Measurements from ENCODE around the gene LRFN2. TPM values are rescaled to one million over a fixed set of nuclear protein-coding genes. Genes with fewer than 3 reads are reported as not detected.

Gene LRFN2
- total RNA-seq, 2 donors from 2014 or later = not detected

DNA sequence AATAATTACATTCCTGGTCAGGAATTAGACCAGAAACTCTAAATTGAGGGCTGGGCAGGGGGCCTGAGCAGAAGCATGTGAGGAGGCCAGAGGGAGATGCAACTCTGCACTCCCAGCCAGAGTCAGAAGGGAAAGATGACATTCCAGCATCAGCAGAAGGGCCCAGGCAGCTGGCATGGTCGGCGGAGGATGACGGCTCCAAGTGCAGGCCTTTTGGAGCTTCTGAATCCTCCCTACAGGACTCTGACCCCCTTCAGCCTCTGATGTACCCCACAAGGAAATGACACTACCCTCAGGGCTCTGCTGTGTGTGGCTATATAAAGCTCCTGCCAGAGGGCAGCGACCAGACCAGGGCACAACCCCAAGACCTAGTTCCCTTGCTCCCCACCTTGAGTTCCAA, 1.9 kb downstream of the LRFN2 start:
- DNase-seq (ENCODE audit: low spot score) = no peak
- Histone ChIP-seq H3K27ac (no peak overlapping the region), H3K4me3 (no peak overlapping the region)

DNA sequence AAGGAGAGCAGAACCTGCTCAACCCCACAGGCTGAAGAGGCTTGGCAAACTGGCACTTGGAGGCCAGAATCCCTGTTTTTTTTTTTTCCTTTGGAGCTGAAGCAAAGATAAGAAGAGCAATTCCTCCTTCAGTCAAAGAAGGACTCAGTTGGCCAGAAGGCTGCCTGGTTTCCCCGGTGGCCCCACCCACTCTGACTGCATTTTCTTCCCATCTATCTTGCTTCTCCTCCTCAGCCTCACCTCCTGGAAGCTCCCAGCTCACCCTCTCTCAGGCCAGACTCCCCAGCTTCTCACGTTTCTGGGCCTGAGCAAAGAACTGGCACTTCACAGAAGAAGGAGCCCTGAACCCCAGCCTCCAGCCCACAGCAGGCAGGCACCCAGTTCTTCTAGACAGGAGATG, 2.4 kb downstream of the LRFN2 start:
- H3K27me3 ChIP-seq (replicated peaks; ENCODE audit: insufficient read depth) = no peaks in the 10 kb centered on the region
- H3K4me3 ChIP-seq = no peak overlapping the region
- H3K36me3 ChIP-seq = no peaks in the 10 kb centered on the region
- H3K4me1 ChIP-seq (ENCODE audit: control insufficient read depth in 1 of 2, low read depth in 2 of 2) = peaks cover 6 to 22% of the 10 kb centered on the region in 2 donors
- TF ChIP-seq, protein P1, sequence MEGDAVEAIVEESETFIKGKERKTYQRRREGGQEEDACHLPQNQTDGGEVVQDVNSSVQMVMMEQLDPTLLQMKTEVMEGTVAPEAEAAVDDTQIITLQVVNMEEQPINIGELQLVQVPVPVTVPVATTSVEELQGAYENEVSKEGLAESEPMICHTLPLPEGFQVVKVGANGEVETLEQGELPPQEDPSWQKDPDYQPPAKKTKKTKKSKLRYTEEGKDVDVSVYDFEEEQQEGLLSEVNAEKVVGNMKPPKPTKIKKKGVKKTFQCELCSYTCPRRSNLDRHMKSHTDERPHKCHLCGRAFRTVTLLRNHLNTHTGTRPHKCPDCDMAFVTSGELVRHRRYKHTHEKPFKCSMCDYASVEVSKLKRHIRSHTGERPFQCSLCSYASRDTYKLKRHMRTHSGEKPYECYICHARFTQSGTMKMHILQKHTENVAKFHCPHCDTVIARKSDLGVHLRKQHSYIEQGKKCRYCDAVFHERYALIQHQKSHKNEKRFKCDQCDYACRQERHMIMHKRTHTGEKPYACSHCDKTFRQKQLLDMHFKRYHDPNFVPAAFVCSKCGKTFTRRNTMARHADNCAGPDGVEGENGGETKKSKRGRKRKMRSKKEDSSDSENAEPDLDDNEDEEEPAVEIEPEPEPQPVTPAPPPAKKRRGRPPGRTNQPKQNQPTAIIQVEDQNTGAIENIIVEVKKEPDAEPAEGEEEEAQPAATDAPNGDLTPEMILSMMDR (IDR thresholded peaks at IDR 0.05) = no peak
- H3K9me3 ChIP-seq = no peaks in the 10 kb centered on the region
- ATAC-seq (ENCODE audit: insufficient number of reproducible peaks, low FRiP score, low read depth) = no peak
- no peak overlapping the region for H3K27ac ChIP-seq
- no peak for DNase-seq (ENCODE audit: low spot score)

More for the DNA sequence above, 1.9 kb downstream of the LRFN2 start:
- no peaks in the 10 kb centered on the region for H3K9me3 ChIP-seq
- peaks cover 6 to 22% of the 10 kb centered on the region in 2 donors for H3K4me1 ChIP-seq (ENCODE audit: control insufficient read depth in 1 of 2, low read depth in 2 of 2)
- no peaks in the 10 kb centered on the region for H3K27me3 ChIP-seq (replicated peaks; ENCODE audit: insufficient read depth)
- TF ChIP-seq, protein P1 (IDR thresholded peaks at IDR 0.05) = no peak
- ATAC-seq (ENCODE audit: insufficient number of reproducible peaks, low FRiP score, low read depth) = no peak
- no peaks in the 10 kb centered on the region for H3K36me3 ChIP-seq

DNA sequence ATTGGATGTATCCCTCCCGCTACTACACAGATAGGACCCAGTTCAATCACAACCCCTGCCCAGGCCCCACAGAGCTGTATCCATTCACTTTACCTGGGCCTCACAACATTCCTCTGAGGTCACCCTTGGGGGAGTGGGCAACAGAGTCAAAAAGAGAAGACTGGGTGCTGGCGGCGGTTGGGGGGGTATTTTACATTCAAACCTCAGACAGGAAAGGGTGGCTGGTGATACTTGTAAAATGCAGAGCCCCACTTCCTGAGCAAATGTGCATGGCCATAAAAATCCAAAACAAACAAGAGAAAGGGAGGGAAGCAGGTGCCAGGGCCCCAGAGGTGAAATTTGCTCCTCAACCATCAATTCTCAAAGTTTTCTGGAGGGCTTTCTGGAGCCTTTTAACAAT, 3.5 kb downstream of the LRFN2 start:
- no peak overlapping the region for H3K4me3 ChIP-seq
- DNase-seq (ENCODE audit: low spot score) (no peak), ATAC-seq (ENCODE audit: insufficient number of reproducible peaks, low FRiP score, low read depth) (no peak)
- H3K9me3 ChIP-seq = no peaks in the 10 kb centered on the region
- peaks cover 6 to 22% of the 10 kb centered on the region in 2 donors for H3K4me1 ChIP-seq (ENCODE audit: control insufficient read depth in 1 of 2, low read depth in 2 of 2)
- H3K27ac ChIP-seq = no peak overlapping the region
- TF ChIP-seq, protein P1 (IDR thresholded peaks at IDR 0.05) = no peak
- H3K36me3 ChIP-seq = no peaks in the 10 kb centered on the region
- no peaks in the 10 kb centered on the region for H3K27me3 ChIP-seq (replicated peaks; ENCODE audit: insufficient read depth)

DNA sequence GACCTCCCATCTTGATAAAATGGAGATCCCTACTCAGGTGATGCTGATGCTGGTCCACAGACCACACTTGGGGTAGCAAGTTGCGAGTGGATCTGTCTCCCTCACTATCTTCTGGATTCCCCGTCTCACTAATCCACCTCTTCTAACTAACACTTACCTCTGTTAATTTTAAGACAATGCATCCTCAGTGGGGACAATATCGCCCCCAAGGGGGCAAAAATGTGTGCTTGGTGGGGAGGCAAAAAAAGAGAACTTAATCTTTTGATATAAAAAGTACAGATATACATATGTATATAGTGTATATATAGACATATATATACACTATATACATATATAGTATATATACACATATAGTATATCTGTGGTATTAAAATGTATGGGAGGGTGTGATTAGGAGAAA, 4.3 kb downstream of the LRFN2 start:
- TF ChIP-seq, protein P1 (IDR thresholded peaks at IDR 0.05) = no peak
- ATAC-seq (ENCODE audit: insufficient number of reproducible peaks, low FRiP score, low read depth) (no peak), DNase-seq (ENCODE audit: low spot score) (no peak)
- H3K4me3 ChIP-seq = no peak overlapping the region
- H3K4me1 ChIP-seq (ENCODE audit: control insufficient read depth in 1 of 2, low read depth in 2 of 2) = peaks cover 6 to 14% of the 10 kb centered on the region in 2 donors
- no peak overlapping the region for H3K27ac ChIP-seq
- H3K9me3 ChIP-seq = no peaks in the 10 kb centered on the region
- no peaks in the 10 kb centered on the region for H3K27me3 ChIP-seq (replicated peaks; ENCODE audit: insufficient read depth)
- no peaks in the 10 kb centered on the region for H3K36me3 ChIP-seq

DNA sequence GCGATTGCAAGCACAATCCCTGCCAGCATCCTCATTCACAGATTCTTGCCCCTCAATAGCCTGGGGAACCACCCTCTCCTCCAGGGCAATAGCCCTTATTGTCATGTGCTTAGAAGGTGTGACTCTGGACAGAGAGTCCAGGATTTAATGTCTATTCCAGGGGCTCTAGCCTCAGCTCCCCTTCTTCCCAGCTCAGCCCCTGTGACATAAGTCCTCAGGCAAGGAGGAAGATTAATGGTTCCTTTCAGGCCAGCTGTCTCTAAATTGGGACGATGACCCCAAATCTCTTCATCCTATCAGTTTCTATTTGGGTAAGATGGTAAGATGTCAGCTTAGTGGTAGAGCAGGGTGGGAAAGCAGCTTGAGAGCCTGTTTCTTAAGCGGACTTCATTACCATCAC, 8.1 kb downstream of the LRFN2 start:
- no peaks in the 10 kb centered on the region for H3K36me3 ChIP-seq
- H3K4me3 ChIP-seq = no peak overlapping the region
- ATAC-seq (ENCODE audit: insufficient number of reproducible peaks, low FRiP score, low read depth) (no peak), DNase-seq (ENCODE audit: low spot score) (no peak)
- no peak overlapping the region for H3K27ac ChIP-seq
- TF ChIP-seq, protein P1 (IDR thresholded peaks at IDR 0.05) = no peak
- no peaks in the 10 kb centered on the region for H3K9me3 ChIP-seq
- no peaks in the 10 kb centered on the region for H3K27me3 ChIP-seq (replicated peaks; ENCODE audit: insufficient read depth)
- H3K4me1 ChIP-seq (ENCODE audit: control insufficient read depth in 1 of 2, low read depth in 2 of 2) = no peaks in the 10 kb centered on the region

All from thoracic aorta (tissue), 2 donors.